Measurements from ENCODE around the gene FAAH. TPM values are rescaled to one million over a fixed set of nuclear protein-coding genes. Genes with fewer than 3 reads are reported as not detected.
A peak's percentile ranks its signal among the peaks of the same experiment; 100 is the strongest.

Gene FAAH
- total and polyA plus RNA-seq, 4 donors, result 14.3 to 43.3 (median 27.0) TPM

DNA sequence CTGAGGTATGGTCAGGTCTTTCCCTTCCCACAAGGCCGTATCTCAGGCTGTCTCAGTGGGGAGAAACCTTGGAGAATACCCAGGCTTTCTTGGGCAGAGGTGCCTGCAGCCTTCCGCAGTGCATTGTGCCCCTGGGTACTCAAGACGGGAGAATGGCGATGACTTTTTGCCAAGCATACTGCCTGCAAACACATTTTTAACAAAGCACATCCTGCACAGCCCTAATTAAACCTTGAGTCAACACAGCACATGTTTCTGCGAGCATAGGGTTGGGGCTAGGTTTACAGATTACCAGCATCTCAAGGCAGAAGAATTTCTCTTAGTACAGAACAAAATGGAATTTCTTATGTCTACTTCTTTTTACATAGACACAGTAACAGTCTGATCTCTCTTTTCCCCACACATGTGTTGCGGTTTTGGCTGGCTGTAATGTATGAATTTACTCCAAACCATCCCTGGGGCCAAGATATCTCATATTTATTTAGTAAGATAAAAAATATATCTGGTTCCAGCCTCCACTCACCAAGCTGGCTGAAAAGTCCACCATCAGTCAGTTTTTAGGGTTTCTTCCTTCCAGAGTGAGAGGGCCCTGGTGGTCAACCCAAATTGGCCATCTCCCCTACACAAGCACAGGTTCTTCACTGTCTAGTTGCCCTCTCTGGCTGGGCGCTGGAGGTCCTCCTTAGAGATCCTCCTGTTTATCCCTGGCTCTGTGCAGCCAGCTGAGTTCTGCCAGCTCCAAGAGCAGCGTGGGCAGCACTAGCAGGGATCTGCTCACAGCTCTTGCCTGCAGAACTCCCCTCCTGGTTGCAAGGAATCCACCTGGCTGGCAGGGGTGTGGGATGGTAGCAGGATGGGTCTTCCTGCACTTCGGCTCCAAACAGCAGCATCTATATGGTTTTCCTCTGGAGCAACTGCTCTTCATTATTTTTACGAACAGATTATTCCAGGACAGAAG, 2.6 kb downstream of the FAAH start:
- Histone ChIP-seq H3K27me3 (ENCODE audit: control insufficient read depth, insufficient read depth, low read length) (no peaks in the 10 kb centered on the region), H3K36me3 (ENCODE audit: control insufficient read depth, insufficient read depth, low read length) (no peaks in the 10 kb centered on the region), H3K4me1 (ENCODE audit: control insufficient read depth, insufficient read depth, low read length) (peaks cover 32% of the 10 kb centered on the region), H3K9me3 (ENCODE audit: control insufficient read depth, insufficient read depth, low read length) (no peaks in the 10 kb centered on the region), H3K27ac (ENCODE audit: low read depth, low read length) (no peak overlapping the region), H3K4me3 (ENCODE audit: low read depth, low read length) (no peak overlapping the region)
- WGBS (ENCODE audit: insufficient coverage), result 69% methylated on average over 7 of the region's 10 CpGs
- no peak for DNase-seq (ENCODE audit: low read depth in 4 of 6, low spot score in 6 of 6)

DNA sequence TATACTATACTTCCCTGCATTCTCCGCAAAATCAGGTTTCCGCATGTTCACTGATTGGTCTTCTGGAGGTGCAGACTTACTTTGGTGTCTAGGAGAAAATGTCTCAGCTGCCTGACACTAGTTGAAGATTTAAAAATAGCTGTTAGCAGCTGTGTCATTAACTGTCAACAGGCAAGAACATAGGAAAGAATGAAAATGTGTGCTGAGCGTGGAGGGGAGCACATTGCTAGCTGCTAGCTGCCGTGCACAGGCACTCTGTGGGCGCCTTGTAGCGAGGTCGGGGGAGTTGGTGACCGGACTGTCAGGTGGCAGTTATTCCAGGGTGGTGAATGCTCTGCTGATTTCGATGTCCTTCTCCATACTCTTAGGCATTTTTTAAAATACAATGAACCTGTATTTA, 5.2 kb downstream of the FAAH start:
- no peaks in the 10 kb centered on the region for H3K27me3 ChIP-seq (ENCODE audit: control insufficient read depth, insufficient read depth, low read length)
- peaks cover 35% of the 10 kb centered on the region for H3K4me1 ChIP-seq (ENCODE audit: control insufficient read depth, insufficient read depth, low read length)
- H3K9me3 ChIP-seq (ENCODE audit: control insufficient read depth, insufficient read depth, low read length), result no peaks in the 10 kb centered on the region
- no peak for DNase-seq (ENCODE audit: low read depth in 4 of 6, low spot score in 6 of 6)
- peaks cover 8% of the 10 kb centered on the region for H3K36me3 ChIP-seq (ENCODE audit: control insufficient read depth, insufficient read depth, low read length)
- H3K4me3 ChIP-seq (ENCODE audit: low read depth, low read length), result no peak overlapping the region
- 44% methylated on average over 2 of the region's 9 CpGs for WGBS (ENCODE audit: insufficient coverage)
- H3K27ac ChIP-seq (ENCODE audit: low read depth, low read length), result no peak overlapping the region

DNA sequence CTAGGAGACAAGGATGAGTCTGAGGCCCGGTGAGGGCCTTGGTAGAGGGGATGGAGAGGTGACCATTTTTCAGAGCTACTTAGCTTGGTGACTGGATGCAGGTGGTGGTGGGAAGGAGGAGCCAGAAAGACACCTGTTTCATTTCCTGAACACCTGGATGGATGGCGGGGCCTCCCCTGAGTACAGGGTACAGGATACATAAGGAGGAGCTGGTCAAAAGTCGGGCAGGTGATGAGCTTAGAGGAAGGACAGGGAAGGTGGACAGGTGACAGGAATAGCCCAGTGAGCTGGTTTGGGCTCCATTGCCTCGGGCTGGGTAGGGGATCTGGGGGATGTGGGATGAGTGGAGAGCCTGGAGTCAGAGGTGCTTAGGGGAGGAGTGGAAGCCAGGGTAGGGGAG, 6.3 kb downstream of the FAAH start:
- Histone ChIP-seq H3K9me3 (ENCODE audit: control insufficient read depth, insufficient read depth, low read length) (no peaks in the 10 kb centered on the region), H3K27ac (ENCODE audit: low read depth, low read length) (no peak overlapping the region), H3K4me3 (ENCODE audit: low read depth, low read length) (no peak overlapping the region), H3K27me3 (ENCODE audit: control insufficient read depth, insufficient read depth, low read length) (no peaks in the 10 kb centered on the region), H3K36me3 (ENCODE audit: control insufficient read depth, insufficient read depth, low read length) (peaks cover 15% of the 10 kb centered on the region), H3K4me1 (ENCODE audit: control insufficient read depth, insufficient read depth, low read length) (peaks cover 24% of the 10 kb centered on the region)
- DNase-seq (ENCODE audit: low read depth in 4 of 6, low spot score in 6 of 6), result no peak
- WGBS (ENCODE audit: insufficient coverage), result 59% methylated on average over 4 of the region's 4 CpGs

DNA sequence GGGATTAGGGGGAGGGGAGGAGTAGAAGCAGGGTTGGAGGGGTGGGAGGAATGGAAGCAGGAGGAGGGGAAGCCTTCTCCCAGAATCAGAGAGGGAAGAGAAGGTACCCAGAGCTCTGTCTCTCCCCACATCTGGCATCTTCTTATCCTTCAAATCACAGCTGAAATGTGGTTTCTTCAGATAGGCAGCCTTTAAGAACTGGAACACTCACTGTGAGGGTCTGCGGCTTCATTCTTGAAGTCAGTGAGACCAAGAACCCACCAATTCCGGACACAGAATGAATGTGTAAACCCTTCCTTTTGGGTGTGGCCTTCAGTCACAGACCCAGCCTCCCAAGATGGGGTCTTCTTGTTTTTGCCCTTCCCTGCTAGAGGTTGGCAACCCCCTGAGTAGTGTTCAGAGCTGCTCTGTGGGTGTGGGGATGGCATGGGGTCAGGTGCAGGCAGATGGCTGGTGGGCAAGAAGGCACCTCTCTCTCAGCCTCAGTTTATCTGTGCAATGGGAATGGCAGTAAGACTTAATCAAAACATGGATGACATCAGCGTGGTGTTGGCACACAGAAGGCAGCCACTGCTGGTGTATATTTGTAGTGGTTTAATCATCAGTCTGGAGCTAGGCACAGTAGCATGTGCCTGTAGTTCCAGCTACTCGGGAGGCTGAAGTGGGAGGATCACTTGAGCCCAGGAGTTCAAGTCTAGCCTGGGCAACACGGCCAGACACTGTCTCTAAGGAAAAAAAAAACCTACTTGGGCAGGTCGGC, 7.2 kb downstream of the FAAH start:
- H3K4me3 ChIP-seq (ENCODE audit: low read depth, low read length), result no peak overlapping the region
- no peak overlapping the region for H3K27ac ChIP-seq (ENCODE audit: low read depth, low read length)
- H3K36me3 ChIP-seq (ENCODE audit: control insufficient read depth, insufficient read depth, low read length), result peaks cover 23% of the 10 kb centered on the region
- WGBS (ENCODE audit: insufficient coverage), result 61% methylated on average over 5 of the region's 6 CpGs
- H3K27me3 ChIP-seq (ENCODE audit: control insufficient read depth, insufficient read depth, low read length), result no peaks in the 10 kb centered on the region
- no peaks in the 10 kb centered on the region for H3K9me3 ChIP-seq (ENCODE audit: control insufficient read depth, insufficient read depth, low read length)
- DNase-seq (ENCODE audit: low read depth in 4 of 6, low spot score in 6 of 6), result no peak
- H3K4me1 ChIP-seq (ENCODE audit: control insufficient read depth, insufficient read depth, low read length), result peaks cover 24% of the 10 kb centered on the region

DNA sequence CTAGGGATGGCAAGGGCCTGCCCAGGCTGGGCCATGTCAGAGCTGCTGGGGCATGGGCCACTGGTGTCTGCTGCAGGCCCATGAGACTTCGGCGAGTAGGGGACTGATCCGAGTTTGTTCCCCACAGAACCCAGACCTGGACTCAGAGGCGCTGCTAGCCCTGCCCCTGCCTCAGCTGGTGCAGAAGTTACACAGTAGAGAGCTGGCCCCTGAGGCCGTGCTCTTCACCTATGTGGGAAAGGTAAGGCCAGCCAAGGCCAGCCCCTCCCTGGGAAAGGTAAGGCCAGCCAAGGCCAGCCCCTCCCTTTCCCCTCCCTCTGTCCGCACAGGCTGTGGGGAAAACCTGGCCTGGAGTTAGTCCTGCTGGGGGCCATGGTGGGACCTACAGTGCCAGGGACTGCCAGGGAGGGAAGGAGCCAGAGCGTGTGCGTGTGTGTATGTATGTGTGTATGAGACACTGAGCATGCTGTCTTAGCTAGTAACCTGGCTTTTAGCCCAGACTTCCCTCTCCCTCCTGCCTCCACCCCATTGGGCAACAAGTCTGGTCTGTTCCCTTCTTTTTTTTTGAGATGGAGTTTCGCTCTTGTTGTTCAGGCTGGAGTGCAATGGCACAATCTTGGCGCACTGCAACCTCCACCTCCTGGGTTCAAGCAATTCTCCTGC, 8.0 kb downstream of the FAAH start:
- peak in 5 of 6 donors; percentile 59 to 95 (median 63) for DNase-seq (ENCODE audit: low read depth in 4 of 6, low spot score in 6 of 6)
- H3K4me3 ChIP-seq (ENCODE audit: low read depth, low read length), result no peak overlapping the region

DNA sequence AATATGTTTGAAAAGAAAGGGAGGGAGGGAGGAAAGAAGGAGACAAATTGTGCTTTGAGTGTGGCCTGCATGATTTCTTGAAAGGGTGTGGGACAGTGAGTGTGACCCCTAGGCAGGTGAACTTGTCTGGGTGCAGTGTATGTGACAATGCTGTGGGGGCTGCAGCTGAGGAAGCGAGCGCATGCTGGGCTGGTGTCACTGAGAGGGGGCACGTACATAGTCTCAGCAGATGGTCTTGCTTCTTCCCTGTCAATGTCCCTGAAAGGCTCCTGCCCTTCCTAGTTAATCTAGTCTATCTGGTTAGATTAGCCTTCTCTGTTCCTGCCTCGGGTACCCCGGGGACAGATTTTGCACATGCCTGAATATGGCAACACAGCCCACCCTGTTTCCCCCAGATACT, 9.8 kb downstream of the FAAH start:
- 97% methylated on average over 5 of the region's 5 CpGs for WGBS (ENCODE audit: insufficient coverage)
- H3K27me3 ChIP-seq (ENCODE audit: control insufficient read depth, insufficient read depth, low read length), result no peaks in the 10 kb centered on the region
- no peak overlapping the region for H3K27ac ChIP-seq (ENCODE audit: low read depth, low read length)
- peaks cover 40% of the 10 kb centered on the region for H3K36me3 ChIP-seq (ENCODE audit: control insufficient read depth, insufficient read depth, low read length)
- H3K4me1 ChIP-seq (ENCODE audit: control insufficient read depth, insufficient read depth, low read length), result peaks cover 30% of the 10 kb centered on the region
- no peak overlapping the region for H3K4me3 ChIP-seq (ENCODE audit: low read depth, low read length)
- H3K9me3 ChIP-seq (ENCODE audit: control insufficient read depth, insufficient read depth, low read length), result no peaks in the 10 kb centered on the region
- no peak for DNase-seq (ENCODE audit: low read depth in 4 of 6, low spot score in 6 of 6)

More for the DNA sequence above, 8.0 kb downstream of the FAAH start:
- H3K9me3 ChIP-seq (ENCODE audit: control insufficient read depth, insufficient read depth, low read length), result no peaks in the 10 kb centered on the region
- H3K27me3 ChIP-seq (ENCODE audit: control insufficient read depth, insufficient read depth, low read length), result no peaks in the 10 kb centered on the region
- WGBS (ENCODE audit: insufficient coverage), result 29% methylated on average over 8 of the region's 10 CpGs
- H3K4me1 ChIP-seq (ENCODE audit: control insufficient read depth, insufficient read depth, low read length), result peaks cover 26% of the 10 kb centered on the region
- H3K36me3 ChIP-seq (ENCODE audit: control insufficient read depth, insufficient read depth, low read length), result peaks cover 23% of the 10 kb centered on the region
- H3K27ac ChIP-seq (ENCODE audit: low read depth, low read length), result no peak overlapping the region

DNA sequence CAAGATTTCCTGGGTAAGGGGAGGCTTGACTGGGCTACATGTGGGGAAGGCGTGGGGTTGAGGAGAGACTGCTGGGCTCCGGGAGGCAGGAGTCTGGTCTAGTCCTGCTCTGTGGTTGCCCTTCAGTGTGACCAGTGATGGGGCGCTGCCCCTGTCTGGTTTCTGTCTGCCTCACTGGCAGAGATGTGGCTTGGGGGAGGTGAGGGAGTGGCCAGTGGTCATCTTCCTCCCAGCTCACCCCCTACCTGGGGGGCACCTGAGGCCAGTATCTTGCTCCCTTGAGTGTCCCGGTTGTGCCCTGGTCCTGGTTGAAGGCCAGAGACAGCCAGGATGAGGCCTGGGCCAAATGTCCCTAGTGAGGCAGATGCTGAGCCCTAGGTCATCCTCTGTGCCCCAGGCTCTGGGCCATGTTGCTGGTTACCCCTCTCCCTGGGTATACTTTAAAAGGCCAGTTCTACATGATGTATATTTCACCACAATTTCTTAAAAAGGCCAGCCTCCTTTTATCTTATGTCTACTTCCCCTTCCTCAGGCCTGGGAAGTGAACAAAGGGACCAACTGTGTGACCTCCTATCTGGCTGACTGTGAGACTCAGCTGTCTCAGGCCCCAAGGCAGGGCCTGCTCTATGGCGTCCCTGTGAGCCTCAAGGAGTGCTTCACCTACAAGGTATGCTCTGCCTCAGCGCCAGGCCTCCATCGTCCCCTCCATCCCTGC, 10.5 kb downstream of the FAAH start:
- no peaks in the 10 kb centered on the region for H3K27me3 ChIP-seq (ENCODE audit: control insufficient read depth, insufficient read depth, low read length)
- WGBS (ENCODE audit: insufficient coverage), result 92% methylated on average over 5 of the region's 7 CpGs
- DNase-seq (ENCODE audit: low read depth in 4 of 6, low spot score in 6 of 6), result no peak
- no peak overlapping the region for H3K27ac ChIP-seq (ENCODE audit: low read depth, low read length)
- H3K4me1 ChIP-seq (ENCODE audit: control insufficient read depth, insufficient read depth, low read length), result peaks cover 30% of the 10 kb centered on the region
- H3K4me3 ChIP-seq (ENCODE audit: low read depth, low read length), result no peak overlapping the region
- peaks cover 47% of the 10 kb centered on the region for H3K36me3 ChIP-seq (ENCODE audit: control insufficient read depth, insufficient read depth, low read length)
- no peaks in the 10 kb centered on the region for H3K9me3 ChIP-seq (ENCODE audit: control insufficient read depth, insufficient read depth, low read length)

DNA sequence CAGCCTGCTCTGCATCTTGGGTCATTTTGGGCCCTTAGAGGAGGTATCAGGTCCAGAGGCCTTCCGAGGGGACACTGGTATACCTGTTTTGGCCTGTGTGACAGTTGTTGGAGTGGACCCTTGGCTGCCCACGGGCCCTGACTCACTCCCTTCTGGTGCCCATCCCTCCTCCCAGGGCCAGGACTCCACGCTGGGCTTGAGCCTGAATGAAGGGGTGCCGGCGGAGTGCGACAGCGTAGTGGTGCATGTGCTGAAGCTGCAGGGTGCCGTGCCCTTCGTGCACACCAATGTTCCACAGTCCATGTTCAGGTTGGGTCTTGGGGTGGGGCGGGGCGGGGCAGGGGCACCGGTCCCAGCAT, 11.1 kb downstream of the FAAH start:
- no peak overlapping the region for H3K27ac ChIP-seq (ENCODE audit: low read depth, low read length)
- peaks cover 52% of the 10 kb centered on the region for H3K36me3 ChIP-seq (ENCODE audit: control insufficient read depth, insufficient read depth, low read length)
- no peaks in the 10 kb centered on the region for H3K27me3 ChIP-seq (ENCODE audit: control insufficient read depth, insufficient read depth, low read length)
- H3K4me1 ChIP-seq (ENCODE audit: control insufficient read depth, insufficient read depth, low read length), result peaks cover 30% of the 10 kb centered on the region
- DNase-seq (ENCODE audit: low read depth in 4 of 6, low spot score in 6 of 6), result no peak
- WGBS (ENCODE audit: insufficient coverage), result 91% methylated on average over 11 of the region's 12 CpGs
- H3K4me3 ChIP-seq (ENCODE audit: low read depth, low read length), result no peak overlapping the region
- H3K9me3 ChIP-seq (ENCODE audit: control insufficient read depth, insufficient read depth, low read length), result no peaks in the 10 kb centered on the region

DNA sequence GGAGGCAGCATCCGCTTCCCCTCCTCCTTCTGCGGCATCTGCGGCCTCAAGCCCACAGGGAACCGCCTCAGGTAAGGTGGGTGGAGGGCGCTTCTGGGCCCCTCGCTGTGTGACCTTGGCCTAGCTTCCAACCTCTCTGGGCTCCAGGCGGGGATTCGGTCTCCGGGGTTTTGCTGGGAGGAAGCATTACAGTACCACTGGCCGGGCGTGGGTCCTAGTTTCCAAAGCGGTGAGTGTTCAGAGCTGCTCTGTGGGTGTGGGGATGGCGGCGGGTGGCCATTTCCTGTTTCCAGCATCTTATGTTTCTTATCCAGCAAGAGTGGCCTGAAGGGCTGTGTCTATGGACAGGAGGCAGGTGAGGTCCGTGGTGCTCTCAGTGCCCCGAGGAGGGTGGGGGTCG, 11.6 kb downstream of the FAAH start:
- H3K36me3 ChIP-seq (ENCODE audit: control insufficient read depth, insufficient read depth, low read length), result peaks cover 58% of the 10 kb centered on the region
- H3K27me3 ChIP-seq (ENCODE audit: control insufficient read depth, insufficient read depth, low read length), result no peaks in the 10 kb centered on the region
- DNase-seq (ENCODE audit: low read depth in 4 of 6, low spot score in 6 of 6), result no peak
- peaks cover 30% of the 10 kb centered on the region for H3K4me1 ChIP-seq (ENCODE audit: control insufficient read depth, insufficient read depth, low read length)
- no peak overlapping the region for H3K4me3 ChIP-seq (ENCODE audit: low read depth, low read length)
- no peak overlapping the region for H3K27ac ChIP-seq (ENCODE audit: low read depth, low read length)
- no peaks in the 10 kb centered on the region for H3K9me3 ChIP-seq (ENCODE audit: control insufficient read depth, insufficient read depth, low read length)
- WGBS (ENCODE audit: insufficient coverage), result 91% methylated on average over 11 of the region's 17 CpGs

All from spinal cord (tissue), 10 donors.